Measurements from ENCODE around the gene NYAP2.

NYAP2 gene

DNA sequence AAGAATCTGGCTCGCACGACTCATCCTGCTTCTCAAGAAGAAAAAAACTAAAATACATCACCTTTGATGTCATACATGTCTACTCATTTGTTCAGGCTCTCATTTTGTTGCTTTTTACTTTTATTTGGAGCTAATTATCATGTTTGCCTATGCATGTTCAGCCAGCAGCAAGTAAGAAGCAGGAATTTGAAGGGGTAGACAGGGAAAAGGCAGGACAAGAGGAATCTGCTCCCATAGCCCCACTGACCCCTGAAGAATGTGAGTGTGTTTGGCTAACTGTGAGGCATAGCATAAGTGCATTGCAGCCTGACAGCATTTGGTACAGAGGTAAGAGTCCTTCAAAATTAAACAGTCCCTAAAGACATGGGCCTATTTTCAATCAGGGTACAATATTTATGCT, 72.7 kb downstream of the NYAP2 start:
- Histone ChIP-seq H3K4me2 (ENCODE audit: low read depth, low read length, poor library complexity, severe bottlenecking) (no peak overlapping the region), H3K9me3 (ENCODE audit: insufficient read depth, low read depth, low read length) (no peaks in the 10 kb centered on the region), H3K4me1 (ENCODE audit: insufficient read depth, low read length, poor library complexity, severe bottlenecking) (no peaks in the 10 kb centered on the region), H2AFZ (ENCODE audit: low read length) (no peak overlapping the region), H3K79me2 (ENCODE audit: insufficient read depth, low read length) (no peaks in the 10 kb centered on the region), H3F3A (ENCODE audit: low read depth) (no peaks in the 10 kb centered on the region), H3K4me3 (ENCODE audit: low read length, poor library complexity, severe bottlenecking) (no peak overlapping the region), H3K36me3 (ENCODE audit: insufficient read depth, low read length) (no peaks in the 10 kb centered on the region), H3K9me2 (replicated peaks; ENCODE audit: low read depth, low read length) (no peaks in the 10 kb centered on the region), H3K27me3 (ENCODE audit: insufficient read depth, low read length, poor library complexity, severe bottlenecking) (no peaks in the 10 kb centered on the region), H3K9ac (ENCODE audit: low read depth, low read length, poor library complexity, severe bottlenecking) (no peak overlapping the region), H4K20me1 (ENCODE audit: insufficient read depth, low read length, poor library complexity, severe bottlenecking) (no peaks in the 10 kb centered on the region)
- TF ChIP-seq EZH2phosphoT487 (IDR thresholded peaks at IDR 0.05; ENCODE audit: borderline replicate concordance) = no peak
- TF ChIP-seq, protein P1, sequence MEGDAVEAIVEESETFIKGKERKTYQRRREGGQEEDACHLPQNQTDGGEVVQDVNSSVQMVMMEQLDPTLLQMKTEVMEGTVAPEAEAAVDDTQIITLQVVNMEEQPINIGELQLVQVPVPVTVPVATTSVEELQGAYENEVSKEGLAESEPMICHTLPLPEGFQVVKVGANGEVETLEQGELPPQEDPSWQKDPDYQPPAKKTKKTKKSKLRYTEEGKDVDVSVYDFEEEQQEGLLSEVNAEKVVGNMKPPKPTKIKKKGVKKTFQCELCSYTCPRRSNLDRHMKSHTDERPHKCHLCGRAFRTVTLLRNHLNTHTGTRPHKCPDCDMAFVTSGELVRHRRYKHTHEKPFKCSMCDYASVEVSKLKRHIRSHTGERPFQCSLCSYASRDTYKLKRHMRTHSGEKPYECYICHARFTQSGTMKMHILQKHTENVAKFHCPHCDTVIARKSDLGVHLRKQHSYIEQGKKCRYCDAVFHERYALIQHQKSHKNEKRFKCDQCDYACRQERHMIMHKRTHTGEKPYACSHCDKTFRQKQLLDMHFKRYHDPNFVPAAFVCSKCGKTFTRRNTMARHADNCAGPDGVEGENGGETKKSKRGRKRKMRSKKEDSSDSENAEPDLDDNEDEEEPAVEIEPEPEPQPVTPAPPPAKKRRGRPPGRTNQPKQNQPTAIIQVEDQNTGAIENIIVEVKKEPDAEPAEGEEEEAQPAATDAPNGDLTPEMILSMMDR (conservative IDR thresholded peaks at IDR 0.05; ENCODE audit: low read length) = no peak

DNA sequence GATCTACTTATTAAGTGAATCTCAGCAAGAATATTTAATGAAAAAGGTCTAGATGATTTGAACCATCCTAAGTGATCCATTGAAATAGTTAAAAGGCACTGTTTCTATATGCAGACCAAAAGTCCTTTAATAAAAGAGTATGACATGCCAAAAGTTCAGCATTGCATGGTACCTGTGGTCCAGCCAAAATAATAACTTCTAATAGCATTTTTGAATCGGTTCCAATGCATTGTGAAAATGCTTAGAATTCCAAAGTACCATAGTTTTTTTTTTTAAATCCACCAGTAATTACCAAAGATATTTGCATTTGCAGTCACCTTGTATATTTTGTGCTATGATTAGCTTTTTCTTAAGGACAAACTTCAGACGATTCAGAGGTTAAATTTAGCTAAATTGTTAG, 79.9 kb downstream of the NYAP2 start:
- H2AFZ ChIP-seq (ENCODE audit: low read length) = no peak overlapping the region
- H3K79me2 ChIP-seq (ENCODE audit: insufficient read depth, low read length) = no peaks in the 10 kb centered on the region
- H3K4me2 ChIP-seq (ENCODE audit: low read depth, low read length, poor library complexity, severe bottlenecking) = no peak overlapping the region
- no peak for TF ChIP-seq EZH2phosphoT487 (IDR thresholded peaks at IDR 0.05; ENCODE audit: borderline replicate concordance)
- TF ChIP-seq, protein P1 (conservative IDR thresholded peaks at IDR 0.05; ENCODE audit: low read length) = no peak
- H3F3A ChIP-seq (ENCODE audit: low read depth) = no peaks in the 10 kb centered on the region
- no peaks in the 10 kb centered on the region for H3K9me3 ChIP-seq (ENCODE audit: insufficient read depth, low read depth, low read length)
- H3K9ac ChIP-seq (ENCODE audit: low read depth, low read length, poor library complexity, severe bottlenecking) = no peak overlapping the region
- H4K20me1 ChIP-seq (ENCODE audit: insufficient read depth, low read length, poor library complexity, severe bottlenecking) = no peaks in the 10 kb centered on the region
- no peaks in the 10 kb centered on the region for H3K27me3 ChIP-seq (ENCODE audit: insufficient read depth, low read length, poor library complexity, severe bottlenecking)
- no peaks in the 10 kb centered on the region for H3K4me1 ChIP-seq (ENCODE audit: insufficient read depth, low read length, poor library complexity, severe bottlenecking)
- no peaks in the 10 kb centered on the region for H3K36me3 ChIP-seq (ENCODE audit: insufficient read depth, low read length)
- no peak overlapping the region for H3K4me3 ChIP-seq (ENCODE audit: low read length, poor library complexity, severe bottlenecking)
- no peaks in the 10 kb centered on the region for H3K9me2 ChIP-seq (replicated peaks; ENCODE audit: low read depth, low read length)

DNA sequence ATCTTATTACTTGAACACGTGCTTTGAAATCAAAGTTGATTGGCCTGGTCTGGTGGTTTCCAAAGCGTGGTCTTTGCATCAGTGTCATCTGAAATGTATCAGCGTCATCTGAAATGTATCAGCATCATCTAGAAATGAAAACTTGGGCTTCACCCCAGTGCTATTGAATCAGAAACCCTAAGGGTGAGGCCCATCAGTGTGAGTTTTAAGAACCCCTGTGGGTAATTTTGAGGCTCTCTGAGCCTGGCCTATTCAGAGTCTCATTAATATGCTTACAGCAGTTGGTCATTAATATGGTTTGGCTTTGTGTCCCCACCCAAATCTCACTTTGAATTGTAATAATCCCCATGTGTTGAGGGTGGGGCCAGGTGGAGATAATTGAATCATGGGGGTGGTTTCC, 85.2 kb downstream of the NYAP2 start:
- Histone ChIP-seq H3F3A (ENCODE audit: low read depth) (no peaks in the 10 kb centered on the region), H3K4me3 (ENCODE audit: low read length, poor library complexity, severe bottlenecking) (no peak overlapping the region), H4K20me1 (ENCODE audit: insufficient read depth, low read length, poor library complexity, severe bottlenecking) (no peaks in the 10 kb centered on the region), H3K4me2 (ENCODE audit: low read depth, low read length, poor library complexity, severe bottlenecking) (no peak overlapping the region), H3K36me3 (ENCODE audit: insufficient read depth, low read length) (no peaks in the 10 kb centered on the region), H3K9me3 (ENCODE audit: insufficient read depth, low read depth, low read length) (no peaks in the 10 kb centered on the region), H3K79me2 (ENCODE audit: insufficient read depth, low read length) (no peaks in the 10 kb centered on the region), H3K9me2 (replicated peaks; ENCODE audit: low read depth, low read length) (no peaks in the 10 kb centered on the region), H3K9ac (ENCODE audit: low read depth, low read length, poor library complexity, severe bottlenecking) (no peak overlapping the region), H2AFZ (ENCODE audit: low read length) (no peak overlapping the region), H3K4me1 (ENCODE audit: insufficient read depth, low read length, poor library complexity, severe bottlenecking) (no peaks in the 10 kb centered on the region), H3K27me3 (ENCODE audit: insufficient read depth, low read length, poor library complexity, severe bottlenecking) (no peaks in the 10 kb centered on the region)
- no peak for TF ChIP-seq EZH2phosphoT487 (IDR thresholded peaks at IDR 0.05; ENCODE audit: borderline replicate concordance)

GRCh38 chr2:225486236-225486635, 86.7 kb downstream of the NYAP2 start:
- H3K27me3 ChIP-seq (ENCODE audit: insufficient read depth, low read length, poor library complexity, severe bottlenecking) = no peaks in the 10 kb centered on the region
- H3K4me2 ChIP-seq (ENCODE audit: low read depth, low read length, poor library complexity, severe bottlenecking) = no peak overlapping the region
- no peaks in the 10 kb centered on the region for H4K20me1 ChIP-seq (ENCODE audit: insufficient read depth, low read length, poor library complexity, severe bottlenecking)
- no peaks in the 10 kb centered on the region for H3K4me1 ChIP-seq (ENCODE audit: insufficient read depth, low read length, poor library complexity, severe bottlenecking)
- no peak overlapping the region for H3K9ac ChIP-seq (ENCODE audit: low read depth, low read length, poor library complexity, severe bottlenecking)
- no peak overlapping the region for H2AFZ ChIP-seq (ENCODE audit: low read length)
- no peaks in the 10 kb centered on the region for H3K9me2 ChIP-seq (replicated peaks; ENCODE audit: low read depth, low read length)
- H3K79me2 ChIP-seq (ENCODE audit: insufficient read depth, low read length) = no peaks in the 10 kb centered on the region
- H3K4me3 ChIP-seq (ENCODE audit: low read length, poor library complexity, severe bottlenecking) = no peak overlapping the region
- no peaks in the 10 kb centered on the region for H3F3A ChIP-seq (ENCODE audit: low read depth)
- H3K9me3 ChIP-seq (ENCODE audit: insufficient read depth, low read depth, low read length) = no peaks in the 10 kb centered on the region
- TF ChIP-seq EZH2phosphoT487 (IDR thresholded peaks at IDR 0.05; ENCODE audit: borderline replicate concordance) = no peak
- H3K36me3 ChIP-seq (ENCODE audit: insufficient read depth, low read length) = no peaks in the 10 kb centered on the region
